Hematopoietic multipotent progenitor cell treated with erythropoietin and hydrocortisone succinate and interleukin-3 and kit ligand, for 8 days (in vitro differentiated cells): ENCODE measurements around the gene CCM2L.
A peak's percentile ranks its signal among the peaks of the same experiment; 100 is the strongest.
"Not testable (repeated sequence)": the region's sequence is repeated elsewhere in the genome, so short reads cannot be mapped to it uniquely, and the experiment has no call there.

Source experiments
- DNase-seq: peaks from one replicate; pipeline ENCODE4 v3.0.0-alpha.2; 2015

CCM2L gene

GRCh38 chr20:32031007-32031958, 21.0 kb downstream of the CCM2L start:
- DNase-seq, result peak; percentile 49

GRCh38 chr20:32033316-32033715, 23.1 kb downstream of the CCM2L start:
- DNase-seq, result no peak

GRCh38 chr20:32033721-32034120, 23.5 kb downstream of the CCM2L start:
- DNase-seq, result not testable (repeated sequence)

- peak; percentile 18 for DNase-seq
These were observed 24.6 kb downstream of the CCM2L start for GRCh38 chr20:32034581-32035425.

- DNase-seq, result no peak
These were observed 25.2 kb downstream of the CCM2L start for GRCh38 chr20:32035426-32035779.

DNA sequence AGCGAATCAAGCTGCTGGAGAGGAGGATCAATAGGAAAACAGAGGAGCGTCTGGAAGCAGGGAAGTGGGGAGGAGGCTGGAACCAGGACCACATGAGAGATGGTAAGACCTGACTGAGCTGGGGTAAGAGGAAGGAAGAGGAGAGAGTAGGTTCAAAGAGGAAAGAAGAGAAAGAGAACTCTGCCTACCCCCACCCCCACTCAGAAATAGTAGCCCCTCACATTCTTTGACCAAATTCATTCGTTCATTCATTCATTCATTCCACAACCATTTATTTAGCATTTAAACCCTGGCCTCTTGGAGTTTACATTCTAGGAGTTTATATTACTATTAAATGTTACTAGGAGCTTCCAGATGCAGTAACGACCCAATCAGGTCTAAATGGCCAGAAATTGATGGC, 26.0 kb downstream of the CCM2L start:
- no peak for DNase-seq

DNA sequence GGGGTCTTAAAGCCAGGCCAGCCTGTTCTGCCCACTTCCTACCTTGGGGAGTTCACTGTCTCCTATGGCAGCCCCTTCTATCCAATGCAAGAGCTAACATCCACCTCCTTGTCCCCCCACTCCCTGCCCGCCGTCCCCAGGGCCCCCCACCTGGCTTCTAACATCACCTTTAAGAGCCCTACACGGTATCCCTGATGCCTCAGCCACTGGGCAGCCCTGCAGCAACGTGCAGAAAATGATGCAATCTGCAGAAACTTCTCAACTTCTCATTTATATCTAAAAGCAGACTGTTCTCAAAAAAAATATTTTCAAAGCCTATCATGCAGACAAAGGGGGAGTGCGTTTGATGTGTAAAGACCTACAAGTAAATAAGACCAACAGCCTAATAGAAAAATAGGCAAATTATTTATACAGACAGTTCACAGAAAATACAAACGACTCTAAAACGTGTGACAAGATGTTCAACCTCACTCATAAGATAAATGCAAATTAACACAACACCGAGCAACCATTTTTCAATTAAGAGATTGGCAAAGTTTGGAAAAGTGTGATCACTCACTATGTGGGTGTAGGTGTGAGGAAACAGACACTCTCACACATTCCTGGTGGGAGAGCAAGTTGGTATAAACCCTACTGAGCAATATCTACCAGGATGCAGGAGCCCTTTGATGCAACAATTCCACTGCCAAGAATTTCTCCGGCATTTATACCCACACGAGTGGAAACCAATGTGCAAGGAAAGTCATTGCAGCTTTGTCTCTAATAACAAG, 26.7 kb downstream of the CCM2L start:
- DNase-seq, result no peak

GRCh38 chr20:32037929-32038328, 27.7 kb downstream of the CCM2L start:
- DNase-seq, result no peak

DNA sequence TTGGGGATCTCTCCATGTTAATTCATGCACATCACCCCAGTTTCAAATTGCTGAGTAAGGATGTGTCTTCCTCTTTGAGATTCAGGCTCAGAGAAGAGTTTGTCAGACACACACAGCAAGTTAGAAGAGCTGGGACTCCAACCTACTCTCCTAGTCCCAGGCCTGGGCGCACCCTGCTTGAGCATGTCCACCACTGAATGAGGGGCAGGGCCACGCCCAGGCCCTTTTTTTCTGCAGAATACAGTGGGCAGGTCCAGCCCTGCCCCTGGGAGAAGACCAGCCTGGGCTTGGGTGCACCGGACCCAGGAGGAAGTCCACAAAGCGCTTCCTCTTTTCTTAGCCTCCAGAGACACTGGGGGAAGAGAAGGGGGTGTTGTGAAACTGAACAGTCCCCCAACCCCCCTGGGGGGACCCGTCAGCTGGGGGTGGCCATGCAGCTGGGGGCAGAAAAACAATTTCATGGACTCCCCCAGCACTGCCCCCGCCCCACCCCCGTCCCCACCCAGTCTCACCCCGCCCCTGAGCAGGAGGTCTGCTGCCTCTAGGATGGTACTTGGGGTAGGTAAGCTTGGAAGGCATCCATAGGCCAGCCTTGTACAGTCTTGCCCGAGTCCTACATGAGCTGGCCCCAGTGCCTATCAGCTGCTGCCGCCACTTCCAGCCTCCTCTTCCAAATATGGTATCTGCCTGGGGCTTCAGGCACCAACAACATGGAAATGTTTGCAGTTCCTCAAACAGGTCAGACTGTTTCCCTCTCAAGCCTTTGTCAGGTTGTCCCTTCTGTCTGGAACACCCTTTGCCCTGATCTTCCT, 30.1 kb downstream of the CCM2L start:
- no peak for DNase-seq

DNA sequence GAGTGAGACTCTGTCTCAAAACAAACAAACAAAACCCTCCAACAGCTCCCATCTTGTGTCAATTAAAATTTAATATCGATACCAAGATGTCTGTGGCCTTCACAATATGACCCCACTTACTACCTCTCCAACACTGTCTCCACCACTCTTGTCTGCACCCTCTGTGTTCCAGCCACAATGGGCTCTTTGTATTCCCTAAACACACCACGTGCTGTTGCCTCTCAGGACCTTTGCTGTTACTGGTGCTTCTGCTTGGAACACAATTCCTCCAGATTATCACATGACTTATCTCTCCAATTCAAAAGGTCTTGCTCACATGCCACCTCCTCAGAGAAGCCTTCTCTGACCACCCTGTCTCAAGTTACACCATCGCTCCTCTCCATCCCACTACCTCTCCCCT, 35.8 kb downstream of the CCM2L start:
- DNase-seq, result no peak

- DNase-seq, result no peak
These were observed 40.1 kb downstream of the CCM2L start for GRCh38 chr20:32050324-32050841.

DNA sequence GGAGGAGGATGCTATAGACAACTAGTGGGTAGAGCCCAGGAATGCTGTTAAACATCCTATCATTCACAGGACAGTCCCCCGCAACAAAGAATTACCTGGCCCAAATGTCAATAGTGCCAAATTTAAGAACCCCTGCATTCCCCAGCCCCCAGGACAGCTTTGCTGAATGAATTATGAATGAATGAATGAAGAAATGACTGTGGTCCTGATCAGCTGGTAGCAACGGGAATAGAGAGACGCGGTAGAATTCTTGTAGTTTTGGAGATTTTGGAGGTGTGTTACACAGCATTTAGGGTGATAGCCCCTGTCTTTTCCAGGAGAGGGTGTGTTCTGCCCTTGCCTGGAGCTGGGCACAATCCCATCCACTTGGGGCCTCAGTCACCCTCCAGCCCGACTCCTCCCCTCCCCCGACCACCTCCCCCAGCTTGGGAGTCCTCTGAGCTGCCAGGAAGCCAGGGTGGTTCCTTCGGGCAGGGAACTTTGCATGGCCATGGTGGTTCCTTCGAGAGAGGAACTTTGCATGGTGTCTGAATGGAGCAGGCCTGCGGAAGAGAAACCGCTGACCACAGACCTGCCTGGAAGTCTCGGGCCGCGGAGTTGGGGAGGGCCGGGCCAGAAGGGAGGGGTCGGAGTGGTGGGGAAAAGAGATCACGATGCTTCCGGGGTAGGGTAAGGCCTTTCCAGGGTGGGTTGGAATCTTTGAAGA, 40.8 kb downstream of the CCM2L start:
- DNase-seq, result no peak

GRCh38 chr20:32051720-32052089, 41.5 kb downstream of the CCM2L start:
- no peak for DNase-seq

GRCh38 chr20:32052090-32052777, 42.0 kb downstream of the CCM2L start, which contains the start of gene HCK:
Gene HCK (plus strand): TSS chr20:32052242.
- no peak for DNase-seq

- DNase-seq, result no peak
These were observed 42.6 kb downstream of the CCM2L start for GRCh38 chr20:32052778-32053362.

- no peak for DNase-seq
These were observed 43.4 kb downstream of the CCM2L start for GRCh38 chr20:32053648-32054047.

DNA sequence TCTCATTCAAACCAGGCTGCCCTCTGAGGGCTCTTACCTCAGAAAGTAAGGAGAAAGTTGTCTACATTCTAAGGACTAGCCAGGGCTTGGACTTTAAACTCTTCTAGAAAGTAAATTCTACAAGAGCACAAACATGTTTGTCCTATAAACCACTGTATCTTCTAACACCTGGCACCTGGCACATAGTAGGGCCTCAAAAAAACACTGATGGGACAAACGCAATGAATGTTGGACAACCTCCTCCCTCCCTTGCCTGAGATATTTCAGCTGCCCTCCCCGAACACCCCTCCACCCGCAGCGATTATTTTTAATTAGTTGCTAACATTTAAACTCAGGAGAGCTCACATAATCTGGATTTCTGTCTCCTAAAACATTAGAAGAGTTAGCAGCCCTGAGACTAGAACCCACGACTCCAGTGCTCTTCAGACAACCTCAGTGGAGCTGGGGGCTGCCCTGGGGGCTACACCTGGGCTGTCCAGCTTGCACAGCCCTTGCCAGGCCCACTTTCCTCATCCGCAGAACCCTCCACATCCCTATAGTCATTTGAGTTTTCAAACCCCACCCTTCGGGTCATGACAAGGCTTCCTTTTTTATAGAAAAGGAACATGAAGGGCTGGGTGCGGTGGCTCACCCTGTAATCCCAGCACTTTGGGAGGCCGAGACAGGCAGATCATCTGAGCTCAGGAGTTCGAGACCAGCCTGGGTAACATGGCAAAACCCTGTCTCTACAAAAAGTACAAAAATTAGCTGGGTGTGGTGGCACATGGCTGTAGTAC, 46.7 kb downstream of the CCM2L start:
- no peak for DNase-seq

- DNase-seq, result no peak
These were observed 47.5 kb downstream of the CCM2L start for GRCh38 chr20:32057656-32058184.

DNA sequence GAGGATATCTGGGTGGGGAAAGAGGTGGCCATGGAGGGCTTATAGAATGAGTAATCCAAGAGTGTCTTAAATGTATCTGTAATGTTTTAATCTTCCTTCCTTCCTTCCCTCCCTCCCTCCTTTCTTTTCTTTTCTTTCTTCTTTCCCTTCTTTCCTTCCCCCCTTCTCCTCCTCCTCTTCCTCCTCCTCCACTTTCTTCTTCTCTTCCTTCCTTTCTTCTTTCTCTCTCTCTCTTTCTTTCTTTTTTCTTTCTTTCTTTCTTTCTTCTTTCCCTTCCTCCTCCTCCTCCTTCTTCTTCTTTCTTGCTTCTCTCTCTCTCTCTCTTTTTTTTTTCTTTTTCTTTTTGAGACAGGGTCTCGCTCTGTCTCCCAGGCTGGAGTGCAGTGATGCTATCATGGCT, 49.0 kb downstream of the CCM2L start:
- no peak for DNase-seq
